K562 (cell line): ENCODE results near the gene CLPSL2. TPM values are rescaled to one million over a fixed set of nuclear protein-coding genes. Genes with fewer than 3 reads are reported as not detected.
A peak's percentile ranks its signal among the peaks of the same experiment; 100 is the strongest.

Experiments
- BCL6 ChIP-seq: fragments of 250-450 bp; sonication (Bioruptor Pico); IDR thresholded peaks from 2 replicates; pipeline ENCODE4 v1.4.0; 2020
- COPS2 ChIP-seq: fragments of 450-650 bp; conservative IDR thresholded peaks from 2 replicates; pipeline ENCODE4 v1.6.1; 2016; ENCODE audit warnings: mild to moderate bottlenecking, moderate library complexity
- DIDO1 ChIP-seq: fragments of 450-650 bp; IDR thresholded peaks from 2 replicates; pipeline ENCODE4 v1.6.1; 2016; ENCODE audit warnings: low read depth, missing biosample characterization, missing genetic modification characterization
- E2F6 ChIP-seq, 2 experiments: IDR thresholded peaks; 2 replicates each; pipeline ENCODE4 v1.6.1; 2011; ENCODE audit warnings: borderline replicate concordance in 1 of 2, control low read depth in 1 of 2, low read depth in 1 of 2, low read length in 1 of 2, mild to moderate bottlenecking in 1 of 2, mixed read lengths in 1 of 2, moderate library complexity in 1 of 2; ENCODE audit not compliant: insufficient read depth in 1 of 2, insufficient read length in 1 of 2, poor library complexity in 1 of 2, severe bottlenecking in 1 of 2; ENCODE audit errors: extremely low read depth in 1 of 2
- GABPB1 ChIP-seq: sonication (generic); formaldehyde crosslinking; IDR thresholded peaks from 2 replicates; pipeline ENCODE4 v1.8.0; 2022; ENCODE audit warnings: mild to moderate bottlenecking, missing genetic modification reagents
- HDAC8 ChIP-seq: fragments of 450-650 bp; IDR thresholded peaks from 2 replicates; pipeline ENCODE4 v1.6.1; 2016; ENCODE audit warnings: mild to moderate bottlenecking, missing genetic modification characterization, moderate library complexity, missing compliant biosample characterization
- HMG20B ChIP-seq: fragments of 250-450 bp; sonication (Bioruptor Pico); IDR thresholded peaks from 2 replicates; pipeline ENCODE4 v1.5.0; 2021; ENCODE audit warnings: mild to moderate bottlenecking
- HNRNPL ChIP-seq: fragments of 200-400 bp; formaldehyde crosslinking; IDR thresholded peaks from 2 replicates; pipeline ENCODE4 v1.6.1; 2017; ENCODE audit warnings: low read depth, mild to moderate bottlenecking, low read length
- MAX ChIP-seq: sonication (generic); formaldehyde crosslinking; IDR thresholded peaks from 2 replicates; pipeline ENCODE4 v1.9.0; 2022; ENCODE audit warnings: mild to moderate bottlenecking, missing genetic modification reagents
- NFE2 ChIP-seq: IDR thresholded peaks from 2 replicates; pipeline ENCODE4 v1.6.1; 2014; ENCODE audit warnings: antibody characterized with exemption, low read depth
- NRF1 ChIP-seq, 2 experiments: fragments of 450-650 bp; IDR thresholded peaks in 1 of 2; conservative IDR thresholded peaks in 1 of 2; 2 replicates each; pipeline ENCODE4 v1.6.1; 2014; ENCODE audit warnings: mild to moderate bottlenecking in 2 of 2
- POLR3A ChIP-seq: IDR thresholded peaks from 2 replicates; pipeline ENCODE4 v1.6.1; 2011; ENCODE audit warnings: borderline replicate concordance, mild to moderate bottlenecking, moderate library complexity; ENCODE audit not compliant: insufficient read length, insufficient read depth; ENCODE audit errors: extremely low read depth
- SRF ChIP-seq, 2 experiments: fragments of 250-450, 450-650 bp in 1 of 2; sonication (Bioruptor Pico) in 1 of 2; sonication (generic) in 1 of 2; formaldehyde crosslinking; IDR thresholded peaks; 2 replicates each; pipeline versions ENCODE4 v1.5.0 to v1.5.1; 2020 to 2022; ENCODE audit warnings: mild to moderate bottlenecking in 1 of 2, missing genetic modification reagents in 1 of 2
- TFAM ChIP-seq: fragments of 250-450 bp; sonication (Bioruptor Pico); conservative IDR thresholded peaks from 2 replicates; pipeline ENCODE4 v1.5.0; 2021; ENCODE audit warnings: mild to moderate bottlenecking, moderate library complexity
- WHSC1 ChIP-seq: IDR thresholded peaks from one replicate; pipeline ENCODE4 v1.6.1; 2012; ENCODE audit warnings: low read length, control low read depth, inconsistent platforms
- ZFPM2 ChIP-seq: fragments of 250-450 bp; sonication (Bioruptor Pico); IDR thresholded peaks from 2 replicates; pipeline ENCODE4 v1.5.1; 2022; ENCODE audit warnings: mild to moderate bottlenecking
- ZKSCAN3 ChIP-seq: fragments of 250-450 bp; sonication (Bioruptor Pico); IDR thresholded peaks from 2 replicates; pipeline ENCODE4 v1.4.0; 2020
- ZNF282 ChIP-seq: sonication (generic); formaldehyde crosslinking; IDR thresholded peaks from 2 replicates; pipeline ENCODE4 v1.8.1; 2023; ENCODE audit warnings: missing genetic modification reagents
- ZNF408 ChIP-seq: fragments of 250-450 bp; sonication (Bioruptor Pico); IDR thresholded peaks from 2 replicates; pipeline ENCODE4 v1.4.0; 2020; ENCODE audit warnings: low read depth, mild to moderate bottlenecking, moderate library complexity
- ZNF766 ChIP-seq: fragments of 200-800 bp; sonication (Bioruptor generic); conservative IDR thresholded peaks from 2 replicates; pipeline ENCODE4 v1.6.1; 2016; ENCODE audit warnings: missing genetic modification characterization, missing compliant biosample characterization
- polyA plus RNA-seq, 8 experiments: library from polyadenylated mRNA; depleted of rRNA in 4 of 8; stranded (reverse) in 5 of 8; unstranded in 3 of 8; fragments of >200 nt; fragmentation: Nextera tagmentation in 2 of 8; fragmentation: Illumina TruSeq in 1 of 8; extraction: Ambion mirVana in 2 of 8; extraction: Trizol in 1 of 8; gene quantifications; 2 replicates each; pipeline versions ENCODE4 v1.2.1 to v1.2.3, GENCODE V29; 2011 to 2014; ENCODE audit warnings: inconsistent platforms in 1 of 8, missing spikeins in 1 of 8
- total RNA-seq, 7 experiments: library from RNA; depleted of rRNA in 6 of 7; stranded (reverse); fragments of >200 nt in 6 of 7; fragmentation: Illumina TruSeq in 2 of 7; extraction: Trizol in 2 of 7; gene quantifications; 2 replicates each; pipeline versions ENCODE4 v1.2.1 to v1.2.3, GENCODE V29; 2011 to 2021; ENCODE audit warnings: low replicate concordance in 1 of 7
- TF ChIP-seq, protein P1 (sequence below): fragments of 250-450 bp; sonication (Bioruptor Pico); IDR thresholded peaks from 2 replicates; pipeline ENCODE4 v1.8.0; 2022; ENCODE audit warnings: moderate library complexity, mild to moderate bottlenecking, inconsistent platforms
- TF ChIP-seq, protein P2 (sequence below): fragments of 200-800 bp; sonication (Bioruptor generic); IDR thresholded peaks from 2 replicates; pipeline ENCODE4 v1.6.1; 2016; ENCODE audit warnings: missing genetic modification characterization, missing compliant biosample characterization

CLPSL2 gene
- total and polyA plus RNA-seq, 9 of the 15 experiments (the other 6 are each of a cell fraction or from before 2014, with no cell fraction given) = not detected

- TF ChIP-seq ZNF766 (CRISPR knock-in tag) = no peak
- TF ChIP-seq BCL6 (CRISPR knock-in tag) = no peak
- TF ChIP-seq GABPB1 = no peak
- TF ChIP-seq, protein P1, sequence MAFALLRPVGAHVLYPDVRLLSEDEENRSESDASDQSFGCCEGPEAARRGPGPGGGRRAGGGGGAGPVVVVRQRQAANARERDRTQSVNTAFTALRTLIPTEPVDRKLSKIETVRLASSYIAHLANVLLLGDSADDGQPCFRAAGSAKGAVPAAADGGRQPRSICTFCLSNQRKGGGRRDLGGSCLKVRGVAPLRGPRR = no peak
- TF ChIP-seq MAX = no peak
- no peak for TF ChIP-seq DIDO1 (tag)
- TF ChIP-seq NFE2 = peak; percentile 64; the same call in 1 of the 2 replicates
- no peak for TF ChIP-seq ZNF408 (CRISPR knock-in tag)
- TF ChIP-seq E2F6 (IDR thresholded peaks at IDR 0.05; ENCODE audit: borderline replicate concordance in 1 of 2, extremely low read depth in 1 of 2, insufficient read depth in 1 of 2, insufficient read length in 1 of 2, low read depth in 1 of 2, low read length in 1 of 2, poor library complexity in 1 of 2, severe bottlenecking in 1 of 2) = no peak
- no peak for TF ChIP-seq ZKSCAN3 (CRISPR knock-in tag)
- no peak for TF ChIP-seq WHSC1
- TF ChIP-seq HNRNPL = no peak
- TF ChIP-seq NRF1 (conservative IDR thresholded peaks at IDR 0.05 in 1 of 2, IDR thresholded peaks at IDR 0.05 in 1 of 2) = peak; percentile 64 to 72
- no peak for TF ChIP-seq ZFPM2 (CRISPR knock-in tag)
- no peak for TF ChIP-seq HMG20B (CRISPR knock-in tag)
- no peak for TF ChIP-seq TFAM (CRISPR knock-in tag)
- peak in 1 of 2 experiments; percentile 13; a peak in 1 of 4 replicates for TF ChIP-seq SRF (CRISPR knock-in tag; IDR thresholded peaks at IDR 0.05)
- no peak for TF ChIP-seq HDAC8
- TF ChIP-seq, protein P2, sequence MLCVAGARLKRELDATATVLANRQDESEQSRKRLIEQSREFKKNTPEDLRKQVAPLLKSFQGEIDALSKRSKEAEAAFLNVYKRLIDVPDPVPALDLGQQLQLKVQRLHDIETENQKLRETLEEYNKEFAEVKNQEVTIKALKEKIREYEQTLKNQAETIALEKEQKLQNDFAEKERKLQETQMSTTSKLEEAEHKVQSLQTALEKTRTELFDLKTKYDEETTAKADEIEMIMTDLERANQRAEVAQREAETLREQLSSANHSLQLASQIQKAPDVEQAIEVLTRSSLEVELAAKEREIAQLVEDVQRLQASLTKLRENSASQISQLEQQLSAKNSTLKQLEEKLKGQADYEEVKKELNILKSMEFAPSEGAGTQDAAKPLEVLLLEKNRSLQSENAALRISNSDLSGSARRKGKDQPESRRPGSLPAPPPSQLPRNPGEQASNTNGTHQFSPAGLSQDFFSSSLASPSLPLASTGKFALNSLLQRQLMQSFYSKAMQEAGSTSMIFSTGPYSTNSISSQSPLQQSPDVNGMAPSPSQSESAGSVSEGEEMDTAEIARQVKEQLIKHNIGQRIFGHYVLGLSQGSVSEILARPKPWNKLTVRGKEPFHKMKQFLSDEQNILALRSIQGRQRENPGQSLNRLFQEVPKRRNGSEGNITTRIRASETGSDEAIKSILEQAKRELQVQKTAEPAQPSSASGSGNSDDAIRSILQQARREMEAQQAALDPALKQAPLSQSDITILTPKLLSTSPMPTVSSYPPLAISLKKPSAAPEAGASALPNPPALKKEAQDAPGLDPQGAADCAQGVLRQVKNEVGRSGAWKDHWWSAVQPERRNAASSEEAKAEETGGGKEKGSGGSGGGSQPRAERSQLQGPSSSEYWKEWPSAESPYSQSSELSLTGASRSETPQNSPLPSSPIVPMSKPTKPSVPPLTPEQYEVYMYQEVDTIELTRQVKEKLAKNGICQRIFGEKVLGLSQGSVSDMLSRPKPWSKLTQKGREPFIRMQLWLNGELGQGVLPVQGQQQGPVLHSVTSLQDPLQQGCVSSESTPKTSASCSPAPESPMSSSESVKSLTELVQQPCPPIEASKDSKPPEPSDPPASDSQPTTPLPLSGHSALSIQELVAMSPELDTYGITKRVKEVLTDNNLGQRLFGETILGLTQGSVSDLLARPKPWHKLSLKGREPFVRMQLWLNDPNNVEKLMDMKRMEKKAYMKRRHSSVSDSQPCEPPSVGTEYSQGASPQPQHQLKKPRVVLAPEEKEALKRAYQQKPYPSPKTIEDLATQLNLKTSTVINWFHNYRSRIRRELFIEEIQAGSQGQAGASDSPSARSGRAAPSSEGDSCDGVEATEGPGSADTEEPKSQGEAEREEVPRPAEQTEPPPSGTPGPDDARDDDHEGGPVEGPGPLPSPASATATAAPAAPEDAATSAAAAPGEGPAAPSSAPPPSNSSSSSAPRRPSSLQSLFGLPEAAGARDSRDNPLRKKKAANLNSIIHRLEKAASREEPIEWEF (CRISPR knock-in tag) = no peak
- TF ChIP-seq POLR3A = no peak
- TF ChIP-seq COPS2 = no peak
- no peak for TF ChIP-seq ZNF282 (CRISPR knock-in tag)
Measured at GRCh38 chr6:35794536-35795452, 18.4 kb downstream of the CLPSL2 start (continued).
